ENCODE data around the gene IPO5. TPM values are rescaled to one million over a fixed set of nuclear protein-coding genes. Genes with fewer than 3 reads are reported as not detected.

Gene IPO5
- total and polyA plus RNA-seq, 2 of the 8 experiments (the other 6 are each of a cell fraction or from before 2014, with no cell fraction given), result 143 to 410 TPM

- Histone ChIP-seq H3K23ac (ENCODE audit: insufficient read length) (no peak overlapping the region), H3K18ac (ENCODE audit: extremely low read depth, low read length) (no peak overlapping the region), H3K9ac (replicated peaks in 1 of 4; ENCODE audit: extremely low read depth in 1 of 4, low read depth in 3 of 4, low read length in 3 of 4) (no peak overlapping the region), H3K4me2 (ENCODE audit: insufficient read depth in 1 of 2, low read depth in 2 of 2, low read length in 2 of 2) (no peak overlapping the region), H3K4ac (replicated peaks; ENCODE audit: insufficient read length, low read depth, low read length) (no peak overlapping the region), H2BK20ac (ENCODE audit: low read length) (no peak overlapping the region; the same call in 1 of the 2 replicates), H2BK5ac (ENCODE audit: low read depth, low read length) (no peak overlapping the region; the same call in 1 of the 2 replicates), H3K27me3 (replicated peaks in 1 of 4; ENCODE audit: control insufficient read depth in 3 of 4, extremely low read depth in 1 of 4, insufficient read depth in 3 of 4, low read length in 3 of 4) (0 out of 7 replicates have a peak, but pooled peaks cover 0 to 3% (median 0%) of the 10 kb centered on the region in 4 experiments), H2AFZ (ENCODE audit: low read length) (no peak overlapping the region), H4K91ac (replicated peaks; ENCODE audit: insufficient read length, low read length) (no peak overlapping the region), H3K79me2 (ENCODE audit: control insufficient read depth in 1 of 2, insufficient read depth in 2 of 2, low read length in 2 of 2) (no peaks in the 10 kb centered on the region), H2BK15ac (ENCODE audit: low read length) (no peak overlapping the region; the same call in 1 of the 2 replicates), H3K4me3 (ENCODE audit: extremely low read depth in 1 of 4, insufficient read depth in 2 of 4, low read depth in 3 of 4, low read length in 4 of 4) (no peak overlapping the region), H3K23me2 (ENCODE audit: low read depth, low read length) (peaks cover 4% of the 10 kb centered on the region), H3K4me1 (replicated peaks in 1 of 4; ENCODE audit: control insufficient read depth in 3 of 4, insufficient read depth in 4 of 4, low read length in 3 of 4) (peaks cover 0 to 5% (median 3%) of the 10 kb centered on the region in 4 experiments; a peak in 3 of 7 replicates), H3K36me3 (ENCODE audit: control insufficient read depth in 2 of 4, insufficient read depth in 4 of 4, low read length in 3 of 4) (no peaks in the 10 kb centered on the region), H2BK120ac (replicated peaks; ENCODE audit: low read depth, low read length) (no peak overlapping the region), H3K27ac (ENCODE audit: low read depth, low read length) (no peak overlapping the region), H3K56ac (replicated peaks; ENCODE audit: insufficient read length, low read depth, low read length) (no peak overlapping the region), H4K5ac (ENCODE audit: insufficient read length, low read depth, low read length) (no peak overlapping the region), H2AK5ac (ENCODE audit: low read depth, low read length) (no peak overlapping the region), H4K8ac (ENCODE audit: extremely low read depth, insufficient read depth, low read length) (no peak overlapping the region), H3K9me3 (ENCODE audit: insufficient read depth in 2 of 2, low read depth in 1 of 2, low read length in 1 of 2) (no peaks in the 10 kb centered on the region), H2BK12ac (ENCODE audit: low read depth, low read length) (no peak overlapping the region), H4K20me1 (replicated peaks in 1 of 2; ENCODE audit: control insufficient read depth in 1 of 2, insufficient read depth in 2 of 2, low read length in 2 of 2) (peaks cover 0 to 4% of the 10 kb centered on the region in 2 experiments), H3K14ac (ENCODE audit: insufficient read length) (no peak overlapping the region), H3K79me1 (ENCODE audit: low read depth, low read length) (no peaks in the 10 kb centered on the region)
- ChIA-PET CTCF (ENCODE audit: partially characterized antibody) (interaction anchor here (1.2 to 2.9 kb wide), 3 partner anchors 13 to 385 kb away, joined by 3 to 8 read pairs (median 4); no protein-coding TSS in a partner anchor), POLR2A (ENCODE audit: partially characterized antibody) (no interaction called here)
- no peak for FAIRE-seq
- no peak for DNase-seq (ENCODE audit: low read depth in 1 of 2, low spot score in 2 of 2)
- 89% methylated on average over 3 of the region's 3 CpGs; no CpG with 5 or more reads in 1 of the 2 experiments for WGBS, 2 experiments (ENCODE audit: extremely low coverage in 1 of 2, insufficient coverage in 1 of 2, insufficient read length in 1 of 2, insufficient replicate concordance in 2 of 2, low coverage in 1 of 2, low lambda C conversion rate in 2 of 2, missing lambda C conversion rate in 1 of 2)
- no peak for TF ChIP-seq KDM1A (IDR thresholded peaks at IDR 0.05; ENCODE audit: borderline replicate concordance, low read length)
- no peak for TF ChIP-seq SP1 (IDR thresholded peaks at IDR 0.05; ENCODE audit: low read depth, low read length)
- no peak for TF ChIP-seq BCL11A (IDR thresholded peaks at IDR 0.05; ENCODE audit: low read depth in 2 of 2, low read length in 2 of 2)
- TF ChIP-seq EP300 (IDR thresholded peaks at IDR 0.05; ENCODE audit: borderline replicate concordance in 1 of 2, low read depth in 2 of 2, low read length in 2 of 2), result no peak
- no peak for TF ChIP-seq CHD2 (IDR thresholded peaks at IDR 0.05; ENCODE audit: low read length)
- no peak for TF ChIP-seq RXRA (IDR thresholded peaks at IDR 0.05; ENCODE audit: insufficient read depth, low read depth, low read length)
- TF ChIP-seq PHF8 (conservative IDR thresholded peaks at IDR 0.05; ENCODE audit: low read depth, low read length), result no peak
- no peak for TF ChIP-seq RFX5 (IDR thresholded peaks at IDR 0.05; ENCODE audit: borderline replicate concordance, low read depth, low read length)
- TF ChIP-seq JUN (IDR thresholded peaks at IDR 0.05; ENCODE audit: low read depth, low read length), result no peak
- TF ChIP-seq, protein P1, sequence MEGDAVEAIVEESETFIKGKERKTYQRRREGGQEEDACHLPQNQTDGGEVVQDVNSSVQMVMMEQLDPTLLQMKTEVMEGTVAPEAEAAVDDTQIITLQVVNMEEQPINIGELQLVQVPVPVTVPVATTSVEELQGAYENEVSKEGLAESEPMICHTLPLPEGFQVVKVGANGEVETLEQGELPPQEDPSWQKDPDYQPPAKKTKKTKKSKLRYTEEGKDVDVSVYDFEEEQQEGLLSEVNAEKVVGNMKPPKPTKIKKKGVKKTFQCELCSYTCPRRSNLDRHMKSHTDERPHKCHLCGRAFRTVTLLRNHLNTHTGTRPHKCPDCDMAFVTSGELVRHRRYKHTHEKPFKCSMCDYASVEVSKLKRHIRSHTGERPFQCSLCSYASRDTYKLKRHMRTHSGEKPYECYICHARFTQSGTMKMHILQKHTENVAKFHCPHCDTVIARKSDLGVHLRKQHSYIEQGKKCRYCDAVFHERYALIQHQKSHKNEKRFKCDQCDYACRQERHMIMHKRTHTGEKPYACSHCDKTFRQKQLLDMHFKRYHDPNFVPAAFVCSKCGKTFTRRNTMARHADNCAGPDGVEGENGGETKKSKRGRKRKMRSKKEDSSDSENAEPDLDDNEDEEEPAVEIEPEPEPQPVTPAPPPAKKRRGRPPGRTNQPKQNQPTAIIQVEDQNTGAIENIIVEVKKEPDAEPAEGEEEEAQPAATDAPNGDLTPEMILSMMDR (IDR thresholded peaks at IDR 0.05; ENCODE audit: control extremely low read depth in 1 of 3, insufficient read depth in 1 of 3, low read depth in 1 of 3, low read length in 3 of 3), result no peak
- no peak for TF ChIP-seq SRF (IDR thresholded peaks at IDR 0.05; ENCODE audit: low read depth, low read length)
Observed at GRCh38 chr13:98060282-98060681, 106.8 kb downstream of the IPO5 start.
